ENCODE data around the gene LRRC49.
A peak's percentile ranks its signal among the peaks of the same experiment; 100 is the strongest.

LRRC49 gene

DNA sequence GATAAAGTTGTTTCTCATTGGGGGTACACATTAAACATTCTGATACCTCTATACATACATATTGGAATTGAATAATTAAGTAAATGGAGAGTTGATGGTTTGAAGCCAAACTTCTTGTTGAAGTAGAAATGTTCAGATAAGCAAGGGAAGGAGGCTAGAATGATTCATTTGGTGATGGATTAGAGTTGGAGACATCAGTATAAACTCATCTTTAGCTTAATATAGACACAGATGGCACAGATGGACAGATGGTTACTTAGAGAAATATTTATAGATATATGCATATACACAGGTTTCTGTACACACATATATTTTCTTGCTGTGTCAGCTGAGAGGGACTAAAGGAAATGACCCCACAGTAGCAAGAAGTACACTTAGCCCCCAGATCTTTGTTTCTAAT is 69.5 kb downstream of the LRRC49 start:
- no peak overlapping the region for H3K4me3 ChIP-seq (replicated peaks; ENCODE audit: low read depth, low read length)
- DNase-seq (ENCODE audit: low read depth), result no peak
- TF ChIP-seq CTCF (IDR thresholded peaks at IDR 0.05; ENCODE audit: low read length, missing control alignments), result no peak

GRCh38 chr15:70963199-70963598 is 70.6 kb downstream of the LRRC49 start:
- TF ChIP-seq CTCF (IDR thresholded peaks at IDR 0.05; ENCODE audit: low read length, missing control alignments), result no peak
- DNase-seq (ENCODE audit: low read depth), result no peak

DNA sequence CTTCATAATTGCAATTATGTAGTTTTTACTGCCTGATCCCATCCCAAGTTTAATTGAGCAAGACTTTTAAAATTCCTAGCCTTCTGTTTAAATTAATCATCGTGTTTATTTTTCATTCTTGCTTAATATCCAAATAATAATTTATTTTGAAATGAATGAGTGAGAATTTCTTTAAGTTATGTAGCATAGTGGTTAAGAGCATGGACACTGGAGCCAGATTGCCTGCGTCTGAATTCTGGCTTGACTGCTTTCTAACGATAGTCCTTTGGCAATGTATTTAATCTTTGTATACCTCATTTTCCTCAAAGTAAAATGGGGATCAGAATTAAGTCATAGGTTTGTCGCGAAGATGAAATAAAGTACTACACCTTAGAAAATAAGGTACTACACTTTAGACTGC is 71.4 kb downstream of the LRRC49 start:
- no peak overlapping the region for H3K4me3 ChIP-seq (replicated peaks; ENCODE audit: low read depth, low read length)
- DNase-seq (ENCODE audit: low read depth), result no peak
- TF ChIP-seq CTCF (IDR thresholded peaks at IDR 0.05; ENCODE audit: low read length, missing control alignments), result no peak

More at GRCh38 chr15:70963199-70963598, 70.6 kb downstream of the LRRC49 start:
- H3K4me3 ChIP-seq (replicated peaks; ENCODE audit: low read depth, low read length), result no peak overlapping the region

- TF ChIP-seq CTCF (IDR thresholded peaks at IDR 0.05; ENCODE audit: low read length, missing control alignments), result no peak
- no peak for DNase-seq (ENCODE audit: low read depth)
- no peak overlapping the region for H3K4me3 ChIP-seq (replicated peaks; ENCODE audit: low read depth, low read length)
These were observed 72.1 kb downstream of the LRRC49 start for GRCh38 chr15:70964686-70965085.

GRCh38 chr15:70967646-70968045 is 75.0 kb downstream of the LRRC49 start:
- no peak for DNase-seq (ENCODE audit: low read depth)
- H3K4me3 ChIP-seq (replicated peaks; ENCODE audit: low read depth, low read length), result no peak overlapping the region
- TF ChIP-seq CTCF (IDR thresholded peaks at IDR 0.05; ENCODE audit: low read length, missing control alignments), result no peak

DNA sequence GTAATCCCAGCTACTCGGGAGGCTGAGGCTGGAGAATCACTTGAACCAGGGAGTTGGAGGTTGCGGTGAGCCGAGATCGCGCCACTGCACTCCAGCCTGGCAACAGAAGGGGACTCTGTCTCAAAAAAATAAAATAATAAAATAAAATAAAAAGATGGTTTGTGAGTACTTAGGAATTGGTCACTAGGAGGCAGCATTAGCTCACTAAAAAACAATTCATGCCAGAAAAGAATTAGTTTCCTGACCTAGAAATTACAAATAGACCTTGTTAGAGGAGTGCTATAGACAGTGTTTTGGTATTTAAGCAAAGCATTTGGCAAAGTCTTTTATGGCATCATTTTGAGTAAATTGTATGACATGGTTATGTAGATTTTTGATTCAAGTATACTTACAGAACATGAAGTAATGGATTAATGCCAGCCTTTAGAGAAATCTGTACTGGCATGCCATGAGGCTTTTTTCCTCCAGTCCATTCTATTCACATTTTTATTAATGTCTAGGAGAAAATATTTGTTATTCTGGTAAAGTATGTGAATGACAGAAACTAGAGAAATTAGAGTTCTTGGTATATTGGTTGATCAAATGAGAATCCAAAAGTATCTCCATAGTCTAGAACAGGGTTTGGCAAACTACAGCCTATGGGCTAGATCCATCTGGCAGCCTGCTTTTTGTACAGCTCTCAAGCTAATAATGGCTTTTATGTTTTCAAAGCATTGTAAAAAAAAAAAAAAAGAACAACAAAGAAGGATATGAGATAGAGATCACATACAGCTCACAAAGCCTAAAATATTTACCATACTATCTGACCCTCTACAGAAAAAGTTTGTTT is 81.6 kb downstream of the LRRC49 start:
- TF ChIP-seq CTCF (IDR thresholded peaks at IDR 0.05; ENCODE audit: low read length, missing control alignments), result peak; percentile 50
- DNase-seq (ENCODE audit: low read depth), result peak; percentile 82

DNA sequence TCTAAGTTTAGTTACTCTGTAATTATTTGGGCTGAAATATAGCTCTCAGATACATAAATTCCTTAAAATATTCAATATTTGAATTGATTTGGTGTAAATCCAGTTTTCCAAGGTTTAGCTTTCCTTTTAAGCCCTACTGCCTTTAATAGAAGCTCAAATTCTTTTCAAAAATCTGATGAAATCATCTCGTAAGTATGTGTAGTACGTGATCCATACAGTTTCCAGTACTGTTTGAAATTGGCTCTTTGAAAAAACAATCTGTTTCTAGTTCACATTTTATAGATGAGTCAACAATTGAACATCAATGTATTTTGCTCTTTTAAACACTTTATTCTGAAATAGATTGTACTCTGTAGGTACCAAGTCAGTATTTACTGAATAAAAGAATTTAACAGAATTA is 84.2 kb downstream of the LRRC49 start:
- TF ChIP-seq CTCF (IDR thresholded peaks at IDR 0.05; ENCODE audit: low read length, missing control alignments), result no peak
- DNase-seq (ENCODE audit: low read depth), result peak; percentile 54

More for the DNA sequence above, 81.6 kb downstream of the LRRC49 start:
- H3K4me3 ChIP-seq (replicated peaks; ENCODE audit: low read depth, low read length), result no peak overlapping the region

More for the DNA sequence above, 84.2 kb downstream of the LRRC49 start:
- H3K4me3 ChIP-seq (replicated peaks; ENCODE audit: low read depth, low read length), result no peak overlapping the region

All from fibroblast of pulmonary artery (primary cell).